Upper lobe of left lung (tissue), 6 donors: Measurements from ENCODE around the gene KIR3DL1. TPM values are rescaled to one million over a fixed set of nuclear protein-coding genes. Genes with fewer than 3 reads are reported as not detected.
"Not testable (repeated sequence)": the region's sequence is repeated elsewhere in the genome, so short reads cannot be mapped to it uniquely, and the experiment has no call there.

ENCODE experiments used
- ATAC-seq, 2 donors: fragments of 200-7000 bp; cut with Tn5 transposase; one replicate each; pipeline ENCODE4 v1.9.1; 2022; ENCODE audit warnings: mild to moderate bottlenecking in 2 of 2, moderate library complexity in 2 of 2; ENCODE audit not compliant: low FRiP score in 2 of 2
- DNase-seq, 2 donors: peaks; one replicate each; pipeline ENCODE4 v3.0.0-alpha.2; 2019 to 2020
- H3K27ac ChIP-seq, 4 donors: fragments of 200-600 bp; sonication (generic); one replicate each; pipeline ENCODE4 v1.5.1; 2016 to 2019
- H3K27me3 ChIP-seq, 4 donors: fragments of 200-600 bp; sonication (generic); one replicate each; pipeline ENCODE4 v1.5.1; 2017 to 2019
- H3K36me3 ChIP-seq, 4 donors: fragments of 200-600 bp; sonication (generic); one replicate each; pipeline ENCODE4 v1.5.1; 2016 to 2019
- H3K4me1 ChIP-seq, 4 donors: fragments of 200-600 bp; sonication (generic); one replicate each; pipeline ENCODE4 v1.5.1; 2018 to 2019
- H3K4me3 ChIP-seq, 4 donors: fragments of 200-600 bp; sonication (generic); one replicate each; pipeline ENCODE4 v1.5.1; 2017 to 2019; ENCODE audit warnings: mild to moderate bottlenecking in 2 of 4, moderate library complexity in 1 of 4
- H3K9me3 ChIP-seq, 4 donors: fragments of 200-600 bp; sonication (generic); one replicate each; pipeline ENCODE4 v1.5.1; 2018 to 2019
- CTCF ChIP-seq, 6 experiments: fragments of 450-650 bp in 4 of 6; fragments of 200-600 bp in 2 of 6; sonication (generic) in 2 of 6; IDR thresholded peaks; one replicate each; pipeline ENCODE4 v1.5.1; 2016 to 2019; ENCODE audit warnings: antibody characterized with exemption in 6 of 6
- EP300 ChIP-seq, 4 donors: sonication (generic); formaldehyde crosslinking; IDR thresholded peaks; one replicate each; pipeline ENCODE4 v1.5.1; 2017; ENCODE audit warnings: antibody characterized with exemption in 4 of 4, control low read depth in 2 of 4
- POLR2A ChIP-seq, 4 donors: fragments of 450-650 bp; IDR thresholded peaks; one replicate each; pipeline ENCODE4 v1.5.1; 2016 to 2017; ENCODE audit warnings: antibody characterized with exemption in 4 of 4, mild to moderate bottlenecking in 2 of 4
- POLR2AphosphoS5 ChIP-seq, 2 donors: sonication (generic); formaldehyde crosslinking; IDR thresholded peaks; one replicate each; pipeline ENCODE4 v1.5.1; 2017; ENCODE audit warnings: antibody characterized with exemption in 2 of 2
- whole genome bisulfite sequencing, 2 donors: methylation state at CpG; one replicate each; pipeline ENCODE4 v1.1.5; 2017 to 2018; 5-methylcytosine and 5-hydroxymethylcytosine counted together
- total RNA-seq, 6 donors: library from RNA; depleted of rRNA in 4 of 6; stranded (reverse); fragments of >200 nt in 4 of 6; gene quantifications; one replicate each; pipeline versions ENCODE4 v1.1.0 to v1.2.1, GENCODE V29; 2016 to 2021
- donor health status: DM: no; HTN: no; CAD: no; lungs with moderate emphysema.
- donor health status: DM: no; HTN: yes; CAD: no; lungs with severe emphysema.

KIR3DL1 gene
- total RNA-seq, 6 donors from 2014 or later: 0.15 to 0.88 (median 0.20) TPM; not detected in 3

GRCh38 chr19:54817670-54818536, 1.6 kb downstream of the KIR3DL1 start:
- WGBS, 2 donors: 82 to 86% methylated on average over 14 to 15 of the region's 15 CpGs
- Histone ChIP-seq H3K4me1 (no peaks in the 10 kb centered on the region), H3K4me3 (no peak overlapping the region), H3K27ac (no peak overlapping the region), H3K36me3 (no peaks in the 10 kb centered on the region), H3K9me3 (no peaks in the 10 kb centered on the region), H3K27me3 (no peaks in the 10 kb centered on the region)
- ATAC-seq: no peak
- TF ChIP-seq EP300 (IDR thresholded peaks at IDR 0.05): no peak
- TF ChIP-seq POLR2A (IDR thresholded peaks at IDR 0.05): no peak
- TF ChIP-seq CTCF (IDR thresholded peaks at IDR 0.05): no peak
- no peak for TF ChIP-seq POLR2AphosphoS5 (IDR thresholded peaks at IDR 0.05)
- no peak for DNase-seq

GRCh38 chr19:54824416-54824815, 8.1 kb downstream of the KIR3DL1 start:
- ATAC-seq, H3K9me3 ChIP-seq: not testable (repeated sequence)

GRCh38 chr19:54825326-54825725, 9.1 kb downstream of the KIR3DL1 start:
- not testable (repeated sequence) for H3K27me3 ChIP-seq, H3K36me3 ChIP-seq, H3K9me3 ChIP-seq, H3K4me1 ChIP-seq, H3K4me3 ChIP-seq, ATAC-seq
- peak overlapping the region in 1 of 4 donors; percentile 52 for H3K27ac ChIP-seq
- peak in 1 of 2 donors; percentile 66 for DNase-seq
- WGBS, 2 donors: 33 to 55% methylated on average over 5 to 7 of the region's 7 CpGs

More at GRCh38 chr19:54824416-54824815, 8.1 kb downstream of the KIR3DL1 start:
- not testable (repeated sequence) for H3K27ac ChIP-seq, H3K4me3 ChIP-seq, H3K36me3 ChIP-seq, H3K27me3 ChIP-seq, H3K4me1 ChIP-seq
- WGBS, 2 donors: 64 to 66% methylated on average over 4 of the region's 4 CpGs
- peak in 1 of 2 donors; percentile 34 for DNase-seq

GRCh38 chr19:54828064-54828463, 11.8 kb downstream of the KIR3DL1 start:
- H3K27ac ChIP-seq, DNase-seq, H3K4me1 ChIP-seq, H3K36me3 ChIP-seq, ATAC-seq, H3K4me3 ChIP-seq, H3K9me3 ChIP-seq, H3K27me3 ChIP-seq: not testable (repeated sequence)
- 68 to 80% methylated on average over 8 of the region's 8 CpGs for WGBS, 2 donors

GRCh38 chr19:54832496-54832895, 16.2 kb downstream of the KIR3DL1 start, which contains the start of gene KIR2DS4:
Gene KIR2DS4 (plus strand): TSS chr19:54832676.
- not testable (repeated sequence) for H3K4me1 ChIP-seq, H3K27me3 ChIP-seq, H3K36me3 ChIP-seq, ATAC-seq, H3K9me3 ChIP-seq, H3K4me3 ChIP-seq, DNase-seq, H3K27ac ChIP-seq
- 93 to 94% methylated on average over 12 to 14 of the region's 14 CpGs for WGBS, 2 donors

GRCh38 chr19:54835126-54835525, 18.9 kb downstream of the KIR3DL1 start:
- not testable (repeated sequence) for H3K4me3 ChIP-seq, DNase-seq, H3K4me1 ChIP-seq, H3K27me3 ChIP-seq, ATAC-seq, H3K9me3 ChIP-seq, H3K27ac ChIP-seq, H3K36me3 ChIP-seq
- 76 to 80% methylated on average over 5 of the region's 5 CpGs for WGBS, 2 donors

GRCh38 chr19:54837522-54837921, 21.3 kb downstream of the KIR3DL1 start:
- H3K4me1 ChIP-seq, H3K9me3 ChIP-seq: not testable (repeated sequence)
- 45 to 46% methylated on average over 2 of the region's 2 CpGs for WGBS, 2 donors

GRCh38 chr19:54843171-54843570, 26.9 kb downstream of the KIR3DL1 start:
- not testable (repeated sequence) for H3K27me3 ChIP-seq, H3K9me3 ChIP-seq, DNase-seq, H3K27ac ChIP-seq, ATAC-seq, H3K4me1 ChIP-seq, H3K36me3 ChIP-seq, H3K4me3 ChIP-seq
- 71 to 72% methylated on average over 8 of the region's 8 CpGs for WGBS, 2 donors

More at GRCh38 chr19:54837522-54837921, 21.3 kb downstream of the KIR3DL1 start:
- ATAC-seq, H3K27me3 ChIP-seq, H3K4me3 ChIP-seq, H3K36me3 ChIP-seq, H3K27ac ChIP-seq, DNase-seq: not testable (repeated sequence)

GRCh38 chr19:54850061-54850640, 33.9 kb downstream of the KIR3DL1 start, which contains the start of gene KIR3DL2:
Gene KIR3DL2 (plus strand): TSS chr19:54850443. CDS start chr19:54850476, 33 bp downstream.
- peak in 1 of 2 donors; percentile 36 for DNase-seq
- 83 to 91% methylated on average over 16 of the region's 16 CpGs for WGBS, 2 donors
- not testable (repeated sequence) for H3K9me3 ChIP-seq, H3K4me3 ChIP-seq, H3K4me1 ChIP-seq, H3K36me3 ChIP-seq, H3K27ac ChIP-seq, H3K27me3 ChIP-seq, ATAC-seq
